ENCODE measurements around the gene BANK1.
"Not testable (repeated sequence)": the region's sequence is repeated elsewhere in the genome, so short reads cannot be mapped to it uniquely, and the experiment has no call there.

- TF ChIP-seq CTCF, EZH2 (IDR thresholded peaks at IDR 0.05): not testable (repeated sequence)
Measured at GRCh38 chr4:101905527-101905926, 115.0 kb downstream of the BANK1 start.
